ENCODE data around the gene ERRFI1. TPM values are rescaled to one million over a fixed set of nuclear protein-coding genes. Genes with fewer than 3 reads are reported as not detected.
"Not testable (repeated sequence)": the region's sequence is repeated elsewhere in the genome, so short reads cannot be mapped to it uniquely, and the experiment has no call there.

The ERRFI1 gene, protein sequence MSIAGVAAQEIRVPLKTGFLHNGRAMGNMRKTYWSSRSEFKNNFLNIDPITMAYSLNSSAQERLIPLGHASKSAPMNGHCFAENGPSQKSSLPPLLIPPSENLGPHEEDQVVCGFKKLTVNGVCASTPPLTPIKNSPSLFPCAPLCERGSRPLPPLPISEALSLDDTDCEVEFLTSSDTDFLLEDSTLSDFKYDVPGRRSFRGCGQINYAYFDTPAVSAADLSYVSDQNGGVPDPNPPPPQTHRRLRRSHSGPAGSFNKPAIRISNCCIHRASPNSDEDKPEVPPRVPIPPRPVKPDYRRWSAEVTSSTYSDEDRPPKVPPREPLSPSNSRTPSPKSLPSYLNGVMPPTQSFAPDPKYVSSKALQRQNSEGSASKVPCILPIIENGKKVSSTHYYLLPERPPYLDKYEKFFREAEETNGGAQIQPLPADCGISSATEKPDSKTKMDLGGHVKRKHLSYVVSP
- total RNA-seq: 100 to 1,000 TPM; 308 to 587 (median 435) TPM

DNA sequence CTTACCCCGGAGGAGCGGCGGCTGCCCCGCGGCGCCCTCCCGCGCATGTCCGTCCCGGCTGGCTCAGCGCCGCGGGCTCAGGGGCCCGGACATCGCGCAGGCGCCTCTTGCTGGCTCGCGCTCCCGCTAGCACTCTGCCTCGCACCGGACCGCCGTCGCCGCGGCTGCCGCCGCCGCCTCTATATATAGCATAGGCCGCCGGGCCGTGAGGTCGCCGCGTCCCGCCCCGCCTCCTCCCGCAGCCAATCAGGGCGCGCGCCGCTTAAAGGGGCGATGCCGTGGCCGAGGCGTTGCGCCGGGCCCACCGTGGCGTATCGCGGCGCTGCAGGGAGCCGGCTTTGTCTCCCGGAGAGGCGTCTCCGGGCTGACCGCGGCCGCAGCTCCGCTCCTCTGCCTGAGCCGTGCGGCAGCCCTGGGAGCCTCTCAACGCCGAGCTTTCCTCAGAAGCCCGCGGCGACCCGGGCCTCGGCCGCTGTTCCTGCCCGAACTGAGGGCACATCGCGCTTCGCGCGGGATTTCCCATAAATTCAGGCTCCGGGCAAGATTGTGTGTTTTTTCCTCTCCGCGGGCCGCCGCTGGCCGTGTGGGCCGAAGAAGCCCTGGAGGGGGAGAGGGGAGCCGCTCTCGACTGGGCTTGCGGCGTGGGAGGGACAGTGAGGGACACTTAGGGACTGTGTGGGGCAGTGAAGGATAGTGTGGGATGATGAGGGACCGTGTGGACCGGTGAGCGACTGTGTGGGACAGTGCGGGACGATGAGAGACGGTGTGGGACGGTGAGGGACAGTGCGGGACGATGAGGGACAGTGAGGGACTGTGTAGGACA lies at the start of gene ERRFI1:
TSS of gene ERRFI1 (minus strand) at position 157 of the 823 bp plus-strand sequence. CDS start 10,690 bp downstream, outside the sequence.
- Histone ChIP-seq H3K4me1 (peaks cover 38 to 61% (median 53%) of the 10 kb centered on the region in 4 donors), H3K4me3 (peak within 1 kb of the TSS; percentile 89 to 97 (median 92)), H3K27ac (replicated peaks in 1 of 4) (peak within 1 kb of the TSS; percentile 90 to 98 (median 95)), H3K36me3 (no peaks in the 10 kb centered on the region), H3K9me3 (no peaks in the 10 kb centered on the region), H3K27me3 (no peaks in the 10 kb centered on the region)
- TF ChIP-seq EP300 (IDR thresholded peaks at IDR 0.05) (peak; percentile 3), POLR2AphosphoS5 (IDR thresholded peaks at IDR 0.05) (peak; percentile 97 to 99), POLR2A (IDR thresholded peaks at IDR 0.05; ENCODE audit: low read depth) (peak; percentile 96)
- TF ChIP-seq, protein P1, sequence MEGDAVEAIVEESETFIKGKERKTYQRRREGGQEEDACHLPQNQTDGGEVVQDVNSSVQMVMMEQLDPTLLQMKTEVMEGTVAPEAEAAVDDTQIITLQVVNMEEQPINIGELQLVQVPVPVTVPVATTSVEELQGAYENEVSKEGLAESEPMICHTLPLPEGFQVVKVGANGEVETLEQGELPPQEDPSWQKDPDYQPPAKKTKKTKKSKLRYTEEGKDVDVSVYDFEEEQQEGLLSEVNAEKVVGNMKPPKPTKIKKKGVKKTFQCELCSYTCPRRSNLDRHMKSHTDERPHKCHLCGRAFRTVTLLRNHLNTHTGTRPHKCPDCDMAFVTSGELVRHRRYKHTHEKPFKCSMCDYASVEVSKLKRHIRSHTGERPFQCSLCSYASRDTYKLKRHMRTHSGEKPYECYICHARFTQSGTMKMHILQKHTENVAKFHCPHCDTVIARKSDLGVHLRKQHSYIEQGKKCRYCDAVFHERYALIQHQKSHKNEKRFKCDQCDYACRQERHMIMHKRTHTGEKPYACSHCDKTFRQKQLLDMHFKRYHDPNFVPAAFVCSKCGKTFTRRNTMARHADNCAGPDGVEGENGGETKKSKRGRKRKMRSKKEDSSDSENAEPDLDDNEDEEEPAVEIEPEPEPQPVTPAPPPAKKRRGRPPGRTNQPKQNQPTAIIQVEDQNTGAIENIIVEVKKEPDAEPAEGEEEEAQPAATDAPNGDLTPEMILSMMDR (IDR thresholded peaks at IDR 0.05): peak in 1 of 3 experiments; percentile 27
- WGBS: 16% methylated on average over 17 of the region's 98 CpGs
- peak; percentile 98 for DNase-seq (ENCODE audit: extremely low spot score)
- intact Hi-C loops (cut with DNase I): loop anchor here (5.0 kb wide), 2 partner anchors 96 to 176 kb away; no protein-coding TSS in a partner anchor

DNA sequence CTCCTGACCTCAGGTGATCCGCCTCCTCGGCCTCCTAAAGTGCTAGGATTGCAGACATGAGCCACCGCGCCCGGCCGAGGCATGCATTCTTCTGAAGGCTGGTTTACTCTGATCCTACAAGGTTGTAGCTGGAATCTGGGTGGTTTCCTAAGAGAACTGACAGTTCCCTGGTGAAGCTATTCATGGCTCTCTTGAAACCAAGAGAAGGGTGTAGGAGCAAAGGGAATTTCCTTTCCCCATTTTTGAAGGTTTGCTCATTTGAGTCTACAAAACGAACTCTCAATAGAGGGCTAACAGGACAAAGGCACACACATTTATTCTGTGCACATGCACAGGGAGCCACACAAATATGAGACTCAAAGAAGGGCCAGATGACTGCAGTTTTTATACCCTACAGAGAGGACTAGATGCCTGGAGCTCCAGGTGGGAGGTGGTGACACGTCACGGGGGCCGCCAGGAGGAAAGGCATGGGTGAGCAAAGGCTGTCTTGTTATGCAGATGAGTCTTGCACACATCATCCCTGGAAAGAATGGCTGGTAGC lies 49.5 kb upstream of the ERRFI1 start:
- Histone ChIP-seq H3K27me3 (no peaks in the 10 kb centered on the region), H3K4me1 (peaks cover 25 to 52% (median 46%) of the 10 kb centered on the region in 4 donors), H3K36me3 (no peaks in the 10 kb centered on the region), H3K9me3 (no peaks in the 10 kb centered on the region), H3K4me3 (no peak overlapping the region), H3K27ac (replicated peaks in 1 of 4) (peak overlapping the region; percentile 88 to 92 (median 90))
- TF ChIP-seq POLR2AphosphoS5 (IDR thresholded peaks at IDR 0.05): no peak
- TF ChIP-seq, protein P1 (IDR thresholded peaks at IDR 0.05): no peak
- no peak for TF ChIP-seq EP300 (IDR thresholded peaks at IDR 0.05)
- TF ChIP-seq POLR2A (IDR thresholded peaks at IDR 0.05; ENCODE audit: low read depth): no peak
- DNase-seq (ENCODE audit: extremely low spot score): no peak
- intact Hi-C loops (cut with DNase I): no loop called here
- WGBS: 85% methylated on average over 8 of the region's 10 CpGs

- Histone ChIP-seq H3K4me3 (no peak overlapping the region), H3K36me3 (no peaks in the 10 kb centered on the region), H3K9me3 (no peaks in the 10 kb centered on the region), H3K4me1 (peaks cover 17 to 38% (median 34%) of the 10 kb centered on the region in 4 donors), H3K27me3 (no peaks in the 10 kb centered on the region), H3K27ac (replicated peaks in 1 of 4) (peak overlapping the region in 1 of 4 donors; percentile 92)
- intact Hi-C loops (cut with DNase I): no loop called here
- no peak for DNase-seq (ENCODE audit: extremely low spot score)
- WGBS: 75% methylated on average over 7 of the region's 7 CpGs
- TF ChIP-seq POLR2AphosphoS5 (IDR thresholded peaks at IDR 0.05): no peak
- no peak for TF ChIP-seq EP300 (IDR thresholded peaks at IDR 0.05)
- TF ChIP-seq, protein P1 (IDR thresholded peaks at IDR 0.05): no peak
- no peak for TF ChIP-seq POLR2A (IDR thresholded peaks at IDR 0.05; ENCODE audit: low read depth)
Measured at GRCh38 chr1:8073112-8073855, 47.2 kb upstream of the ERRFI1 start.

- Histone ChIP-seq H3K4me3 (no peak overlapping the region), H3K27ac (replicated peaks in 1 of 4) (no peak overlapping the region), H3K27me3 (no peaks in the 10 kb centered on the region), H3K9me3 (no peaks in the 10 kb centered on the region), H3K36me3 (no peaks in the 10 kb centered on the region), H3K4me1 (peaks cover 0 to 9% (median 5%) of the 10 kb centered on the region in 4 donors)
- intact Hi-C loops (cut with DNase I): no loop called here
- TF ChIP-seq, protein P1 (IDR thresholded peaks at IDR 0.05): no peak
- TF ChIP-seq POLR2A (IDR thresholded peaks at IDR 0.05; ENCODE audit: low read depth) (no peak), EP300 (IDR thresholded peaks at IDR 0.05) (no peak), POLR2AphosphoS5 (IDR thresholded peaks at IDR 0.05) (no peak)
- WGBS: 73% methylated on average over 10 of the region's 10 CpGs
- no peak for DNase-seq (ENCODE audit: extremely low spot score)
Measured at GRCh38 chr1:8070381-8070811, 44.3 kb upstream of the ERRFI1 start.

DNA sequence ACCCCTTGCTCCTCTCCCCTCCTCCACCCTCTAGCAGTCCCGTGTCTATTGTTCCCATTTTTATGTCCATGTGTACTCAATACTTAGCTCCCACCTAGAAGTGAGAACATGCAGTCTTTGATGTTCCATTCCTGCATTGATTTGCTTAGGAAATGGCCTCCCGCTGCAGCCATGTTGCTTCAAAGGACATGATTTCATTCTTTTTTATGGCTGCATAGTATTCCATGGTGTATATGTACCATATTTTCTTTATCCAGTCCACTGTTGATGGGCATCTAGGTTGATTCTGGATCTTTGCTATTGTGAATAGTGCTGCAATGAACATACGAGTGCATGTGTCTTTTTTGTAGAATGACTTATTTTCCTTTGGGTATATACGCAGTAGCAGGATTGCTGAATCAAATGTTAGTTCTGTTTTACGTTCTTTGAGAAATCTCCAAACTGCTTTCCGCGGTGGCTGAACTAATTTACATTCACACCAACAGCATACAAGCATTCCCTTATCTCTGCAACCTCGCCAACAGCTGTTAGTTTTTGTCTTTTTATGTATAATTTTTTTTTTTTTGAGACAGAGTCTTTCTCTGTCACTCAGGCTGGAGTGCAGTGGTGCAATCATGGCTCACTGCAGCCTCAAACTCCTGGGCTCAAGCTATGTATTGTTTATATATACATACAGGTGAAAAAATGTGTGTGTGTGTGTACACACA lies 43.7 kb upstream of the ERRFI1 start:
- intact Hi-C loops (cut with DNase I); H3K4me3 ChIP-seq; H3K27ac ChIP-seq (replicated peaks in 1 of 4); H3K4me1 ChIP-seq; H3K27me3 ChIP-seq; DNase-seq (ENCODE audit: extremely low spot score); H3K36me3 ChIP-seq; H3K9me3 ChIP-seq: not testable (repeated sequence)
- WGBS: 90% methylated on average over 8 of the region's 8 CpGs

Measured in esophagus muscularis mucosa (tissue), 4 donors.